Tibial nerve (tissue), 4 donors: ENCODE data around the gene YLPM1. TPM values are rescaled to one million over a fixed set of nuclear protein-coding genes. Genes with fewer than 3 reads are reported as not detected.

Experiments
- DNase-seq, 2 donors: peaks; one replicate each; pipeline ENCODE4 v3.0.0-alpha.2; 2019; ENCODE audit warnings: low spot score in 2 of 2
- H3K27ac ChIP-seq, 4 donors: fragments of 200-600 bp; sonication (generic) in 3 of 4; one replicate each; pipeline ENCODE4 v1.5.1; 2017 to 2019; ENCODE audit warnings: mild to moderate bottlenecking in 1 of 4
- H3K27me3 ChIP-seq, 2 donors: fragments of 200-600 bp; sonication (generic) in 1 of 2; one replicate each; pipeline versions ENCODE4 v1.5.1 to v1.6.0; 2017 to 2019
- H3K36me3 ChIP-seq, 3 donors: fragments of 200-600 bp; sonication (generic); one replicate each; pipeline ENCODE4 v1.5.1; 2018 to 2019
- H3K4me1 ChIP-seq, 4 donors: fragments of 200-600 bp; sonication (generic) in 3 of 4; one replicate each; pipeline ENCODE4 v1.5.1; 2017 to 2019
- H3K4me3 ChIP-seq, 4 donors: fragments of 200-600 bp; sonication (generic) in 3 of 4; one replicate each; pipeline ENCODE4 v1.5.1; 2017 to 2019; ENCODE audit warnings: mild to moderate bottlenecking in 1 of 4, moderate library complexity in 1 of 4
- H3K9me3 ChIP-seq, 4 donors: fragments of 200-600 bp; sonication (generic) in 3 of 4; one replicate each; pipeline ENCODE4 v1.5.1; 2017 to 2019
- EP300 ChIP-seq, 2 donors: sonication (generic); formaldehyde crosslinking; IDR thresholded peaks; one replicate each; pipeline ENCODE4 v1.6.1; 2017; ENCODE audit warnings: antibody characterized with exemption in 2 of 2, mild to moderate bottlenecking in 1 of 2
- POLR2A ChIP-seq, 2 donors: fragments of 450-650 bp; IDR thresholded peaks; one replicate each; pipeline ENCODE4 v1.6.1; 2017; ENCODE audit warnings: antibody characterized with exemption in 2 of 2, mild to moderate bottlenecking in 2 of 2, moderate library complexity in 2 of 2
- WGBS, 2 donors: methylation state at CpG; one replicate each; pipeline ENCODE4 v1.1.5; 2018; 5-methylcytosine and 5-hydroxymethylcytosine counted together
- total RNA-seq, 4 donors: library from RNA; depleted of rRNA; stranded (reverse); fragments of >200 nt; gene quantifications; one replicate each; pipeline ENCODE4 v1.1.0, GENCODE V29; 2016
- TF ChIP-seq, protein P1 (sequence below), 5 experiments: fragments of 200-600 bp in 3 of 5; fragments of 450-650 bp in 2 of 5; sonication (generic) in 3 of 5; IDR thresholded peaks; one replicate each; pipeline ENCODE4 v1.5.1; 2016 to 2019; ENCODE audit warnings: antibody characterized with exemption in 5 of 5, mild to moderate bottlenecking in 3 of 5, moderate library complexity in 2 of 5

YLPM1 gene
- total RNA-seq, 4 donors from 2014 or later: 66.9 to 76.6 (median 72.1) TPM

DNA sequence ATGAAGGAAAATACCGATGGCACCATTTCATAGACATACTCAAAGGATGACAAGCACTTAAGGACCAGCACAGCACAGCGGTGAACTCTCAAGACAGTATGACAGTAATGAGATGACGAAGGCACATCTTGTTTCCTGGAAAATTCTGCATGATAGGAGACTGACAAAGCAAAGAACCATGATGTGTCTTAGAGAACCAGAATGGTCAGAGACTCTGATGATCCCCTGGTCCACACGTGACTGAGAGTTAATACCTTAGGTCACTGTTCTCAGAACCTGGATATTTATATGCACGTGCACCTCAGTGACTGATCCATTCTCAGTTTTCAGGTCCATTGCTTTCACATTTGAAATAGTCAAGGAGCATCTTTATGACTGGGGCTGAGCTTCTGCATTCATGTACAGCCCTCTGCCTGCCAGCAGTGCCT is 77.5 kb downstream of the YLPM1 start:
- H3K4me1 ChIP-seq: peaks cover 0 to 29% (median 7%) of the 10 kb centered on the region in 4 donors
- no peaks in the 10 kb centered on the region for H3K9me3 ChIP-seq
- no peak for DNase-seq
- peak overlapping the region in 1 of 4 donors; percentile 21 for H3K27ac ChIP-seq
- no peak overlapping the region for H3K4me3 ChIP-seq
- H3K36me3 ChIP-seq: peaks cover 0 to 18% (median 0%) of the 10 kb centered on the region in 3 donors
- 95 to 97% methylated on average over 5 of the region's 5 CpGs for WGBS, 2 donors
- TF ChIP-seq, protein P1, sequence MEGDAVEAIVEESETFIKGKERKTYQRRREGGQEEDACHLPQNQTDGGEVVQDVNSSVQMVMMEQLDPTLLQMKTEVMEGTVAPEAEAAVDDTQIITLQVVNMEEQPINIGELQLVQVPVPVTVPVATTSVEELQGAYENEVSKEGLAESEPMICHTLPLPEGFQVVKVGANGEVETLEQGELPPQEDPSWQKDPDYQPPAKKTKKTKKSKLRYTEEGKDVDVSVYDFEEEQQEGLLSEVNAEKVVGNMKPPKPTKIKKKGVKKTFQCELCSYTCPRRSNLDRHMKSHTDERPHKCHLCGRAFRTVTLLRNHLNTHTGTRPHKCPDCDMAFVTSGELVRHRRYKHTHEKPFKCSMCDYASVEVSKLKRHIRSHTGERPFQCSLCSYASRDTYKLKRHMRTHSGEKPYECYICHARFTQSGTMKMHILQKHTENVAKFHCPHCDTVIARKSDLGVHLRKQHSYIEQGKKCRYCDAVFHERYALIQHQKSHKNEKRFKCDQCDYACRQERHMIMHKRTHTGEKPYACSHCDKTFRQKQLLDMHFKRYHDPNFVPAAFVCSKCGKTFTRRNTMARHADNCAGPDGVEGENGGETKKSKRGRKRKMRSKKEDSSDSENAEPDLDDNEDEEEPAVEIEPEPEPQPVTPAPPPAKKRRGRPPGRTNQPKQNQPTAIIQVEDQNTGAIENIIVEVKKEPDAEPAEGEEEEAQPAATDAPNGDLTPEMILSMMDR (IDR thresholded peaks at IDR 0.05): no peak
- TF ChIP-seq POLR2A (IDR thresholded peaks at IDR 0.05) (no peak), EP300 (IDR thresholded peaks at IDR 0.05) (no peak)
- no peaks in the 10 kb centered on the region for H3K27me3 ChIP-seq

DNA sequence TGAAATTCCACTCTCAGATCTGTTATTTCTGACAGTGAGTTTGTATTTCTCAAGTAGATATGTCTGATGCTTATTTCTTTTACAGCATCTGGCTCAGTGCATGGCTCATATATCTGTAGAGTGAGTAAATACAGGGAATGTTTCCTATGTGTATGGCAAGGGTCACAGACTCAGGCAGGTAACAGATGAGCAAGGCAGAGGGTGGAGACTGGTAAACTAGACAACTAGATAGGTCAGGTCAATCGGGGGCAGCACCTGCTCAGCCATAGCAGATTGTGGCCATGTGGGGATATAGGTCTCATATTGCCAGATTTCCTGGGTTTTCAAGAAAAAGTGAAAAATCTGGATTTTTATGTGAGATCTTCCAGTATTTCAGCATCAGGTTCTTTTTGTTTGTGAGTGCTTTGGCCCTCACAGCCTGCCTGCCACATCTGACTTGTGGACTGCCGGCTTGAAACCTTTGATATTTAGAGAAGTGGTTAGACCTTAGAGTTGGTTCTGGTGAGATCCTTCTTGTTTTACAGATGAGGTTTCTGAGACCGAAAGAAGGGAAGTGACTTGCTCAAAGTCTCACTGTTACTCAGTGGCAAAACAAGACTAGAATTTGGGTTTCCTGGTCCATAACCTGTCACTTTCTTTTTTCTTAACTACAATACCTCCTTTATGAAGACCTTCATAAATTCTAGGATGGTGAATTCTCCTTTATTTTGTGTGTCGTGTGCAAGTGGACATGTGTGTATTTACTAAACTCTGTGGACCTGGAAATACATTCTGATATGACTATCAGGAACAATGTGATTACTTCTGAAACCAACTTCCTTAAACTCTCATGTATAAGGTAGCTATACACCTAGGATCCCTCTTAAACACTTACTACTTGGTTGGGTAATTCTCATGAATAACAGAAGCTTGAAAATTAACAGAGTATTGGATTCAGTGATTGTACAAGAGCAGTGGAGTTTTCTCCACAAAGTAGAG is 78.4 kb downstream of the YLPM1 start:
- no peaks in the 10 kb centered on the region for H3K9me3 ChIP-seq
- H3K36me3 ChIP-seq: peaks cover 0 to 12% (median 0%) of the 10 kb centered on the region in 3 donors
- H3K27ac ChIP-seq: peak overlapping the region in 1 of 4 donors; percentile 21
- no peak for DNase-seq
- TF ChIP-seq POLR2A (IDR thresholded peaks at IDR 0.05): no peak
- TF ChIP-seq EP300 (IDR thresholded peaks at IDR 0.05): no peak
- TF ChIP-seq, protein P1 (IDR thresholded peaks at IDR 0.05): no peak
- no peak overlapping the region for H3K4me3 ChIP-seq
- WGBS, 2 donors: 87 to 90% methylated on average over 4 of the region's 4 CpGs
- H3K4me1 ChIP-seq: peaks cover 0 to 33% (median 4%) of the 10 kb centered on the region in 4 donors
- H3K27me3 ChIP-seq: no peaks in the 10 kb centered on the region

DNA sequence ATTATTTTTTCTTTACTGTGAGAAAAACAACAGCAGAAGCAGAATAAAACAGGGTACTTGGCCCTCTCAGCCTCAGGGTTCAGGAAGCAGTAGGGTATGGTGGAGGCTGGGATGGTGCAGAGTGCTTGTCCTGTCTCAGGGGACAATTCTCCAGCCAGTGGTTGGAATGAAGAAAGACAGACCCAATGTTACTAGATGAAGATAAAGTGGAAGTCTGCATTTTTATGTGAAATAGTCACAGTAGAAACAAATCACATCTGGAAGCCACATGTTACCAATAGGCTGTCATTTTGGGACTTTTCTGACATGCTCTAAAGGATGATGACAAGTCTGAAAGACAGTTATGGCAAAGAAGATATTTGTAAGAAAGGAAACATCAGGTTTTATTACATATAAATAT is 80.5 kb downstream of the YLPM1 start:
- no peaks in the 10 kb centered on the region for H3K27me3 ChIP-seq
- peak in 1 of 2 donors; percentile 26 for DNase-seq
- H3K4me3 ChIP-seq: no peak overlapping the region
- no peak overlapping the region for H3K27ac ChIP-seq
- H3K36me3 ChIP-seq: peaks cover 0 to 12% (median 0%) of the 10 kb centered on the region in 3 donors
- H3K4me1 ChIP-seq: peaks cover 0 to 26% (median 2%) of the 10 kb centered on the region in 4 donors
- H3K9me3 ChIP-seq: no peaks in the 10 kb centered on the region
- TF ChIP-seq POLR2A (IDR thresholded peaks at IDR 0.05) (no peak), EP300 (IDR thresholded peaks at IDR 0.05) (no peak)
- TF ChIP-seq, protein P1 (IDR thresholded peaks at IDR 0.05): no peak

DNA sequence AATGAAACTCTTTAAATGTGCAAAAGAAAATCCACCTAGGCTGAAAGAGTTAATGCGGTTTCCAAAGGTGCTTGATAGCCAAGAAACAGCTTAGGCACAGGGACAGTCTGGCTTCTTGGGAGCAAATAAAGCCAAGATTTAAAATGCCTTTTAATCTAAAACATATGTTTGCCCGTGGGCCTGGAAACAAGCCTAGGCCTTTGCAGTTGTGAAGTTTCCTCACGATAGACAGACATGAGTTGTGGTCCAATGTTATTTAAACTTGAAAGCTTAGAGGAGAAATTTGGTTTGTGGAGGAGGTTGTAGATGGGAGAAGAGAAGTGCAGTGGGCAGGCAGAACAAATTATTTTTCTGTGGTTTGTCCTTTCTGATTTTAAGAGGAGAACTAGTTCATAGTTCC is 83.1 kb downstream of the YLPM1 start:
- TF ChIP-seq EP300 (IDR thresholded peaks at IDR 0.05): peak in 1 of 2 donors; percentile 18
- TF ChIP-seq, protein P1 (IDR thresholded peaks at IDR 0.05): no peak
- Histone ChIP-seq H3K27ac (no peak overlapping the region), H3K9me3 (no peaks in the 10 kb centered on the region), H3K36me3 (peaks cover 0 to 1% (median 0%) of the 10 kb centered on the region in 3 donors), H3K27me3 (no peaks in the 10 kb centered on the region), H3K4me1 (peaks cover 0 to 26% (median 1%) of the 10 kb centered on the region in 4 donors), H3K4me3 (no peak overlapping the region)
- DNase-seq: peak in 1 of 2 donors; percentile 23
- WGBS, 2 donors: 41 to 57% methylated on average over 3 of the region's 3 CpGs
